ENCODE data around the gene TRIM17.
A peak's percentile ranks its signal among the peaks of the same experiment; 100 is the strongest.

The TRIM17 gene

DNA sequence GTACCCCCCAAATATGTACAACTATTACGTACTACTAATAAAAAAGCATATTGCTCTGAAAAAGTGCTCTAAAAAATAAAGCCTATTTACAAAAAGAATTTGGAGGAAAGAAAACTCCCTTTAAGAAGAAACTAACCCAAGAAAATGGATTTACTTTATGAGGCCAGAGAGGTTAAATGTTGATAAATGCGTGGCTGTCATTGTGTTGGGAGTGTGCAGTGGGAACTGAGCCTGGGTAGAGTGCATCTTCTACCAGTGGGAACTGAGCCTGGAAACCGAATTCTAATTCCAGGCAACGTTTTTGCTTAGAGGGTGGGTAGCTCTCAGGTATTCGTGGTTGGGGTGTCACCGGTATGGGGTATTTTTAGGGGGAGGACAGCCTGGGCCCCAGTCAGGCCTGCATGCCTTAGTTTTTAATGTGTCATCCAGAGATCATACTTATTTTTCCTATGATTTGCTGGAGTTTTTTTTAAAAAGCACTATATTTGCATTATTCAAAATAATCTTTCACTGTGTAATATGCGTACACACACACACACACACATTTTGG is 46.4 kb upstream of the TRIM17 start:
- no peaks in the 10 kb centered on the region for H3K79me1 ChIP-seq (ENCODE audit: low read length)
- no peak overlapping the region for H3K4me3 ChIP-seq (ENCODE audit: low read length)
- no peak overlapping the region for H4K5ac ChIP-seq (ENCODE audit: low read length)
- H2BK15ac ChIP-seq (replicated peaks; ENCODE audit: low read depth) = no peak overlapping the region
- peaks cover 5% of the 10 kb centered on the region for H3K27me3 ChIP-seq (ENCODE audit: insufficient read depth, low read length, poor library complexity)
- H3K79me2 ChIP-seq (ENCODE audit: control insufficient read depth, insufficient read depth, low read length) = no peaks in the 10 kb centered on the region
- no peak overlapping the region for H2AK5ac ChIP-seq (ENCODE audit: low read length)
- H3K56ac ChIP-seq (ENCODE audit: low read length) = peak overlapping the region; percentile 66
- WGBS (ENCODE audit: extremely low coverage, insufficient coverage, low lambda C conversion rate) = no CpG with 5 or more reads among the region's 7 CpGs
- peaks cover 2% of the 10 kb centered on the region for H3K4me1 ChIP-seq (ENCODE audit: control insufficient read depth, low read depth, low read length)
- no peaks in the 10 kb centered on the region for H3K36me3 ChIP-seq (ENCODE audit: control insufficient read depth, insufficient read depth, low read length)
- no peak overlapping the region for H3K23ac ChIP-seq (ENCODE audit: low read length)
- H3K27ac ChIP-seq (ENCODE audit: low read depth, low read length) = no peak overlapping the region
- H3K4ac ChIP-seq (ENCODE audit: low read depth, low read length) = no peak overlapping the region
- no peak overlapping the region for H2BK120ac ChIP-seq (ENCODE audit: low read depth, low read length)
- DNase-seq = no peak
- H3K9ac ChIP-seq (ENCODE audit: low read length) = peak overlapping the region; percentile 38
- H4K8ac ChIP-seq (ENCODE audit: low read depth, low read length) = no peak overlapping the region
- no peak overlapping the region for H3K18ac ChIP-seq (ENCODE audit: low read length)
- peak overlapping the region; percentile 39 for H3K4me2 ChIP-seq (ENCODE audit: low read length)
- H2BK5ac ChIP-seq (ENCODE audit: low read length) = no peak overlapping the region

GRCh38 chr1:228462560-228462959 is 45.9 kb upstream of the TRIM17 start:
- Histone ChIP-seq H4K8ac (ENCODE audit: low read depth, low read length) (no peak overlapping the region), H3K36me3 (ENCODE audit: control insufficient read depth, insufficient read depth, low read length) (no peaks in the 10 kb centered on the region), H3K4me1 (ENCODE audit: control insufficient read depth, low read depth, low read length) (peaks cover 2% of the 10 kb centered on the region), H3K4me3 (ENCODE audit: low read length) (no peak overlapping the region), H4K5ac (ENCODE audit: low read length) (no peak overlapping the region), H2BK15ac (replicated peaks; ENCODE audit: low read depth) (no peak overlapping the region), H3K79me1 (ENCODE audit: low read length) (no peaks in the 10 kb centered on the region), H2AK5ac (ENCODE audit: low read length) (no peak overlapping the region), H2BK120ac (ENCODE audit: low read depth, low read length) (no peak overlapping the region), H3K23ac (ENCODE audit: low read length) (no peak overlapping the region), H3K18ac (ENCODE audit: low read length) (no peak overlapping the region), H2BK5ac (ENCODE audit: low read length) (no peak overlapping the region), H3K4me2 (ENCODE audit: low read length) (no peak overlapping the region), H3K27ac (ENCODE audit: low read depth, low read length) (no peak overlapping the region), H3K27me3 (ENCODE audit: insufficient read depth, low read length, poor library complexity) (peaks cover 5% of the 10 kb centered on the region), H3K9ac (ENCODE audit: low read length) (no peak overlapping the region), H3K4ac (ENCODE audit: low read depth, low read length) (no peak overlapping the region), H3K79me2 (ENCODE audit: control insufficient read depth, insufficient read depth, low read length) (no peaks in the 10 kb centered on the region), H3K56ac (ENCODE audit: low read length) (no peak overlapping the region)
- WGBS (ENCODE audit: extremely low coverage, insufficient coverage, low lambda C conversion rate) = no CpG with 5 or more reads among the region's 5 CpGs
- DNase-seq = no peak

GRCh38 chr1:228460821-228461220 is 44.2 kb upstream of the TRIM17 start:
- H2BK120ac ChIP-seq (ENCODE audit: low read depth, low read length) = no peak overlapping the region
- H3K9ac ChIP-seq (ENCODE audit: low read length) = no peak overlapping the region
- no peak overlapping the region for H3K18ac ChIP-seq (ENCODE audit: low read length)
- no peak overlapping the region for H3K23ac ChIP-seq (ENCODE audit: low read length)
- no peak overlapping the region for H3K56ac ChIP-seq (ENCODE audit: low read length)
- H3K79me2 ChIP-seq (ENCODE audit: control insufficient read depth, insufficient read depth, low read length) = no peaks in the 10 kb centered on the region
- no peaks in the 10 kb centered on the region for H3K36me3 ChIP-seq (ENCODE audit: control insufficient read depth, insufficient read depth, low read length)
- no peak overlapping the region for H2BK15ac ChIP-seq (replicated peaks; ENCODE audit: low read depth)
- no peak overlapping the region for H3K4ac ChIP-seq (ENCODE audit: low read depth, low read length)
- no peak overlapping the region for H2AK5ac ChIP-seq (ENCODE audit: low read length)
- no CpG with 5 or more reads among the region's 2 CpGs for WGBS (ENCODE audit: extremely low coverage, insufficient coverage, low lambda C conversion rate)
- H3K79me1 ChIP-seq (ENCODE audit: low read length) = peaks cover under 1% of the 10 kb centered on the region
- H3K4me2 ChIP-seq (ENCODE audit: low read length) = no peak overlapping the region
- no peak overlapping the region for H2BK5ac ChIP-seq (ENCODE audit: low read length)
- H3K27me3 ChIP-seq (ENCODE audit: insufficient read depth, low read length, poor library complexity) = peaks cover 2% of the 10 kb centered on the region
- no peak overlapping the region for H3K4me3 ChIP-seq (ENCODE audit: low read length)
- H3K4me1 ChIP-seq (ENCODE audit: control insufficient read depth, low read depth, low read length) = peaks cover 2% of the 10 kb centered on the region
- no peak overlapping the region for H3K27ac ChIP-seq (ENCODE audit: low read depth, low read length)
- H4K8ac ChIP-seq (ENCODE audit: low read depth, low read length) = no peak overlapping the region
- no peak for DNase-seq
- no peak overlapping the region for H4K5ac ChIP-seq (ENCODE audit: low read length)

DNA sequence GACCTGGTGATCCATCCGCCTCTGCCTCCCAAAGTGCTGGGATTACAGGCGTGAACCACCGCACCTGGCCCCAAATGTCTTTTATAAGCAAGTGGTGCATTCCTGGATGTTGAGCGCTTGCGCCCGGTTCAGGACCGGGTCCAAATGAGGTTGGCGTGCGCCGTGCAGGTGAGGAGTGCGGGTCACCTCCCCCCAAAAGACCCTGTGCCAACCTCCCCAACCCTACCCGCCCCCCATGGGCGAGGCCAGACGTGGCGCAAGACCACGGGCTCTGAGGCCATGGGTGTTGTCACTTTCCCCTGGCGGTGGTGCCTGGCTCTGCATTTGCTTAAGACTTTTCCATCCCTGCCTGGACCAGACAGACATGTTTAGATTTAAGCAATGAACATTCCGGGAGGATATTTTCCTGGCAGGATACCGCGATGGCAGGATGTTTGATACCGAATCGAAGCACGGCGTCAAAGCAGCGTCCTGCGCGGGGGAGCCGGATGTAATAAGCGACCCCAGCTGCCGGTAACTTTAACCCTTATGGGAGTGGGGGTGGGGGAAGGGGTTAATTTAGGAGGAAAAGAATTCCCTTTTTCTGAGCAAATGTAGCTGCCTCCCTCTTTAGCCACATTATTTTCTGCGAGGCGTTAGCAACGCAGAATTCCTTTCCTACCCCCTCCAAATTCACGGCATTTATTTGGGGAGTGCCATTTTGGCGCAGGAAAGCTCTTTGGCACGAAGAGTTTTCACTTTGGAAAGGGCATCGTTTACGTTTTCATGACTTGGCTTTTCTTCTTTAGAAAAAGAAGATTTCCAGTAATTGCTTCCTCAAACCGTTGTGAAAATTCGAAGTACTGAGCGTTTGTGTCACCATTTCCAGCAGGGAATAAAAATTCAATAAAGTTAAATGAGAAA is 42.7 kb upstream of the TRIM17 start:
- H3K79me2 ChIP-seq (ENCODE audit: control insufficient read depth, insufficient read depth, low read length) = no peaks in the 10 kb centered on the region
- H3K23ac ChIP-seq (ENCODE audit: low read length) = no peak overlapping the region
- peak overlapping the region; percentile 66 for H3K4me2 ChIP-seq (ENCODE audit: low read length)
- H3K18ac ChIP-seq (ENCODE audit: low read length) = peak overlapping the region; percentile 61
- H3K9ac ChIP-seq (ENCODE audit: low read length) = peak overlapping the region; percentile 69
- no peak overlapping the region for H2BK120ac ChIP-seq (ENCODE audit: low read depth, low read length)
- H3K4me1 ChIP-seq (ENCODE audit: control insufficient read depth, low read depth, low read length) = peaks cover 3% of the 10 kb centered on the region
- H3K4ac ChIP-seq (ENCODE audit: low read depth, low read length) = peak overlapping the region; percentile 40
- H3K36me3 ChIP-seq (ENCODE audit: control insufficient read depth, insufficient read depth, low read length) = no peaks in the 10 kb centered on the region
- peak; percentile 89 for DNase-seq
- no peak overlapping the region for H2BK15ac ChIP-seq (replicated peaks; ENCODE audit: low read depth)
- no CpG with 5 or more reads among the region's 41 CpGs for WGBS (ENCODE audit: extremely low coverage, insufficient coverage, low lambda C conversion rate)
- peaks cover 1% of the 10 kb centered on the region for H3K79me1 ChIP-seq (ENCODE audit: low read length)
- peaks cover 2% of the 10 kb centered on the region for H3K27me3 ChIP-seq (ENCODE audit: insufficient read depth, low read length, poor library complexity)
- H3K27ac ChIP-seq (ENCODE audit: low read depth, low read length) = no peak overlapping the region
- H2BK5ac ChIP-seq (ENCODE audit: low read length) = no peak overlapping the region
- H3K4me3 ChIP-seq (ENCODE audit: low read length) = peak overlapping the region; percentile 39
- H4K8ac ChIP-seq (ENCODE audit: low read depth, low read length) = no peak overlapping the region
- H3K56ac ChIP-seq (ENCODE audit: low read length) = peak overlapping the region; percentile 74
- no peak overlapping the region for H4K5ac ChIP-seq (ENCODE audit: low read length)
- H2AK5ac ChIP-seq (ENCODE audit: low read length) = no peak overlapping the region

- Histone ChIP-seq H3K4me1 (ENCODE audit: control insufficient read depth, low read depth, low read length) (peaks cover 3% of the 10 kb centered on the region), H3K4ac (ENCODE audit: low read depth, low read length) (no peak overlapping the region), H2BK5ac (ENCODE audit: low read length) (no peak overlapping the region), H2AK5ac (ENCODE audit: low read length) (no peak overlapping the region), H2BK120ac (ENCODE audit: low read depth, low read length) (no peak overlapping the region), H3K79me1 (ENCODE audit: low read length) (peaks cover 1% of the 10 kb centered on the region), H3K4me2 (ENCODE audit: low read length) (peak overlapping the region; percentile 78), H2BK15ac (replicated peaks; ENCODE audit: low read depth) (no peak overlapping the region), H3K4me3 (ENCODE audit: low read length) (peak overlapping the region; percentile 73), H4K5ac (ENCODE audit: low read length) (no peak overlapping the region), H3K79me2 (ENCODE audit: control insufficient read depth, insufficient read depth, low read length) (no peaks in the 10 kb centered on the region), H3K27ac (ENCODE audit: low read depth, low read length) (peak overlapping the region; percentile 84), H3K27me3 (ENCODE audit: insufficient read depth, low read length, poor library complexity) (no peaks in the 10 kb centered on the region), H3K9ac (ENCODE audit: low read length) (peak overlapping the region; percentile 86), H3K56ac (ENCODE audit: low read length) (peak overlapping the region; percentile 89), H4K8ac (ENCODE audit: low read depth, low read length) (no peak overlapping the region), H3K18ac (ENCODE audit: low read length) (peak overlapping the region; percentile 0), H3K36me3 (ENCODE audit: control insufficient read depth, insufficient read depth, low read length) (no peaks in the 10 kb centered on the region), H3K23ac (ENCODE audit: low read length) (no peak overlapping the region)
- DNase-seq = peak; percentile 100
- no CpG with 5 or more reads among the region's 74 CpGs for WGBS (ENCODE audit: extremely low coverage, insufficient coverage, low lambda C conversion rate)
Measured at GRCh38 chr1:228457396-228458176, 40.9 kb upstream of the TRIM17 start.

Data from mesendoderm (in vitro differentiated cells).